Duodenal mucosa (tissue), 2 donors: ENCODE measurements around the gene ISLR2.
A peak's percentile ranks its signal among the peaks of the same experiment; 100 is the strongest.

Source experiments
- H3K27ac ChIP-seq: one replicate; pipeline ENCODE4 v1.7.0; 2013; ENCODE audit warnings: low read depth, low read length
- H3K27me3 ChIP-seq, 2 donors: one replicate each; pipeline ENCODE4 v1.7.0; 2013; ENCODE audit warnings: low read length in 2 of 2, control low read depth in 1 of 2; ENCODE audit not compliant: insufficient read depth in 2 of 2, control insufficient read depth in 1 of 2
- H3K36me3 ChIP-seq, 2 donors: one replicate each; pipeline ENCODE4 v1.7.0; 2013; ENCODE audit warnings: low read length in 2 of 2, control low read depth in 1 of 2; ENCODE audit not compliant: insufficient read depth in 2 of 2, control insufficient read depth in 1 of 2
- H3K4me1 ChIP-seq, 2 donors: one replicate each; pipeline ENCODE4 v1.7.0; 2013; ENCODE audit warnings: low read length in 2 of 2, control low read depth in 1 of 2; ENCODE audit not compliant: insufficient read depth in 2 of 2, control insufficient read depth in 1 of 2
- H3K4me3 ChIP-seq, 2 donors: one replicate each; pipeline ENCODE4 v1.7.0; 2013; ENCODE audit warnings: low read length in 2 of 2, low read depth in 1 of 2
- H3K9ac ChIP-seq, 2 donors: one replicate each; pipeline ENCODE4 v1.7.0; 2013; ENCODE audit warnings: low read length in 2 of 2, low read depth in 1 of 2
- H3K9me3 ChIP-seq, 2 donors: one replicate each; pipeline ENCODE4 v1.7.0; 2013; ENCODE audit warnings: low read length in 2 of 2, control low read depth in 1 of 2; ENCODE audit not compliant: control insufficient read depth in 1 of 2

ISLR2 gene

DNA sequence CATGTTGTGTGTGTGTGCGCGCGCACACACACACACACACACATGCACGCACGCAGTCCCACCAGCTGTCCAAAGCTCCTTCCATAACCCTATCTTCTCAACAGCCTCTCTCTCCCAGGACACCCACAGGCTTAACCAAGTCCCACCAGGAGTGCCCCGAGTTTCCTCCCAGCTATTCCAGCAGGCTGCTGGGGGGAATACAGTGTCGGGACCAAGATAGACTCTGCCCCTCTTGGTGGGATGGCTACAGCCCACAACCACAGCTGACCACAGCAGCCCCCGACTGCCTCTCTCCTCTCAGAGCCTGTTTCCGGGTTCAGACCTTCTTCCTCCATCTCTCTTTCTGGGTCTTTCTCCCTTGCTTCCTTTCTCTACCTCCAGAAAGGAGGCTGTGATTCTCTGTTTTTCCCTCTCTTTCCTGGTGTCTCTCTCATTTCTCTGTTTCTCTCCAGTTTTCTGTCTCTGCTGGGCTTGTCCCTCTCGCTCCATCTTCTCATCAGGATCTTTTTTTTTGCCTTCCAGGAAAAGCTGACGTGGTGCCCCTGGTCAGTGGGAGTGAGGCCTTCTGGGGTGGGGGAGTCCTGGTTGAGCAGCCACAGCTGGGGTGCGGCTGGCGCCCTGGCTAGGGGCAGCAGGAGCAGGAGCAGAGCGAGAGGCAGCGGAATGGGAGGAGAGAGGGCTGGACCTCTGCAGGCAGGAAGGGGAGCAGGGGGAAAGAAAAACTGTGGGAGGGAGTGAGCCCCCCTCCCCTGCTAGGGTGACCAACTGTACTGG lies 39.9 kb downstream of the ISLR2 start:
- no peak overlapping the region for H3K27ac ChIP-seq
- no peaks in the 10 kb centered on the region for H3K27me3 ChIP-seq

DNA sequence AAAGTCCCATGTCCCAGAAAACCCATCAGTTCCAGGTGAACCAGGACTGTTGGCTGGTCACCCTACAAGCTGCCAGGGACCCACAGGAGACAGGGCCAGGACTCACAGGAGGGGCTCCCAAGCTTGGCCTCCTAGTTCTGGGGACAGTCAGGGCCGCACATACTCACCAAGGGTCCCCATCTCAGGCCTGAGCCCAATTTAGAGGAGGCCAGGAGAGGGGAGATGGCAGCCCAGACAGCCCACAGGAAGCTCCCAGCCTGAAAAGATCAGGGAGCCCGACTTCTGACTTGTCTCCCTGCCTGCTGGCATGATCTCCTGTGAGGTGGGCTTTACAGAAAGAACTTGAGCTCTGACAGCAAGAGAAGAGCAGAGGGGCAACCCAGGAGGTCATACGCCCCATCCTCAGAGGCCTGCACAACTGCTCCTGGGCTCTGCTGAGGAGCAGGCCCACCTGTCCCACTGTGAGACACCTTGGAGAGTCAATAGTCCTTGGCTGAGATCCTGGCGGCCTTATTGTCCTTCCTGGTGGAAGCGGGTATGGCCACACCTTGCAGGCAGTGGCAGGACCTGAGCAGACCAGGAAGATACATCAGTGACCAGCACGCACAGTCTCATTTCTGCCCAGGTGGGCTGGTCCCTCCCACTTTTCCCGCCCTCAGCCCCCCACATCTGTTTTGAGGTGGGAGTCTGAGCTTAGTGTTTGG lies 40.6 kb downstream of the ISLR2 start:
- H3K36me3 ChIP-seq, result no peaks in the 10 kb centered on the region
- H3K27ac ChIP-seq, result no peak overlapping the region
- H3K27me3 ChIP-seq, result no peaks in the 10 kb centered on the region
- H3K4me3 ChIP-seq, result no peak overlapping the region
- no peaks in the 10 kb centered on the region for H3K9me3 ChIP-seq
- H3K9ac ChIP-seq, result no peak overlapping the region
- peaks cover 0 to 6% of the 10 kb centered on the region in 2 donors for H3K4me1 ChIP-seq

More for the DNA sequence above, 39.9 kb downstream of the ISLR2 start:
- Histone ChIP-seq H3K36me3 (no peaks in the 10 kb centered on the region), H3K9ac (no peak overlapping the region), H3K9me3 (no peaks in the 10 kb centered on the region), H3K4me3 (no peak overlapping the region), H3K4me1 (peaks cover 0 to 6% of the 10 kb centered on the region in 2 donors)

GRCh38 chr15:74171965-74172541 lies 41.7 kb downstream of the ISLR2 start:
- H3K4me3 ChIP-seq, result no peak overlapping the region
- H3K9ac ChIP-seq, result no peak overlapping the region
- H3K4me1 ChIP-seq, result peaks cover 0 to 6% of the 10 kb centered on the region in 2 donors
- H3K27me3 ChIP-seq, result no peaks in the 10 kb centered on the region
- no peaks in the 10 kb centered on the region for H3K9me3 ChIP-seq
- H3K36me3 ChIP-seq, result no peaks in the 10 kb centered on the region
- H3K27ac ChIP-seq, result no peak overlapping the region

DNA sequence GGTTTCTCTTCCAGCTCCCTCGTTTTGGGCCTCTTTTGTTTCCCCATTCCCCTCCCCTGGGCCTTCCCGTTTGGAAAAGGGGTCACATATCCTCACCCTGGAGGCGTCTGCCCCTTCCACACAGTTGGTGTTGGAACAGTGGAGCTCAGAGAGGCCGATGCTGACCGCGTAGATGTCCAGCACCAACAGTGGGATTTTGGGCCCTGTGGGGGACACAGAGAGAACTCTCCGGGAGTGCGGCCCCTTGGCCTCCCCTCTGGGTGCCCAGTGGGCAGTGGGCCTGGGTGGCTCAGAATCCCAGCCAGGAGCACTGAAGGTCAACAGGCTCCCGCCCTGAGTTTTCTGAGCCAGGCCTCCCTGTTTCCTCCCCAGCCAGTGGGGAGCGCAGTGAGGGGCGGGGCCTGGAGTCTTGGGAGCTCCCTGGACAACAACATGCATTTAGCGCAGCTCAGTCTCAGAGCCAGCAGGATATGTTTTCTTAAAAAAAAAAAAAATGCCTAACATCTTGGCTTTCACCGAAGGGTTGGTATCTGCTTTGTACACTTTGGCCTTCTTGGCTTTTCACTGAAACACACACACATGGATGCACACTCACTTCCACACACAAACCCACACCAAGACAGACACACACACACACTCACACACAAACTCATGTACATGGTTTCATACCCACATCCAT lies 42.5 kb downstream of the ISLR2 start:
- Histone ChIP-seq H3K27me3 (no peaks in the 10 kb centered on the region), H3K36me3 (no peaks in the 10 kb centered on the region), H3K9ac (no peak overlapping the region), H3K4me3 (no peak overlapping the region), H3K4me1 (peaks cover 0 to 6% of the 10 kb centered on the region in 2 donors), H3K27ac (peak overlapping the region; percentile 11), H3K9me3 (no peaks in the 10 kb centered on the region)

DNA sequence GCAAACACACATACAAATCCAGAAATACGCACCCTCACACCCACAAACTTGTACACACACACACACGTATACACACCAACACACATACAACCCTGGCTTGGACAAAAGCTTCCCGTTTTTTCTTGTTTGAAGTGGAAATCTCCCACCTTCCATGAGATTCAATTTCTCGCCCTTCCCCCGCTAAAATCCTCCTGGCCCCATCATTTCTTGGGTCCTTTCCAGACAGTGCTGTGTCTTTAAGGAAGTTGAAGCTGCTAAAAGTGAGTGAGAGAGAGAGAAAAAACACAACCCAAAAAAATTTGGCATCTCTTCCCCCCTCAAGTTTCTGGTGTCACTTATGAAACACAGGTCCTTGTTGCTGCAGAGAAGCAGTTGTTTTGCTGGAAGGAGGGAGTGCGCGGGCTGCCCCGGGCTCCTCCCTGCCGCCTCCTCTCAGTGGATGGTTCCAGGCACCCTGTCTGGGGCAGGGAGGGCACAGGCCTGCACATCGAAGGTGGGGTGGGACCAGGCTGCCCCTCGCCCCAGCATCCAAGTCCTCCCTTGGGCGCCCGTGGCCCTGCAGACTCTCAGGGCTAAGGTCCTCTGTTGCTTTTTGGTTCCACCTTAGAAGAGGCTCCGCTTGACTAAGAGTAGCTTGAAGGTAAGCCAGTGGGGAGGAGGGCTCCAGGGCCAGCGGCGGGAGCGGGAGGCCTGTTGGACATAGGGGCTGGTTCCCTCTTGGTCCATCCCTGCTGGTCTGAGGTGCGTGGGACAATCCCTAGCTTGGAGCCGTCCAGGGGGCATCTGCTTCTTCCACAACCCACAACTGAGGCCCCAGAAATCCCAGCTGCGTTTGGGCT lies 43.2 kb downstream of the ISLR2 start, which contains the start of gene ISLR:
TSS of gene ISLR (plus strand) at position 331 of the 839 bp plus-strand sequence. CDS start 1,149 bp downstream, outside the sequence.
- Histone ChIP-seq H3K9ac (no peak within 1 kb of the TSS), H3K27me3 (no peaks in the 10 kb centered on the region), H3K36me3 (no peaks in the 10 kb centered on the region), H3K27ac (peak within 1 kb of the TSS; percentile 37), H3K4me1 (peaks cover 0 to 6% of the 10 kb centered on the region in 2 donors), H3K9me3 (no peaks in the 10 kb centered on the region), H3K4me3 (peak within 1 kb of the TSS in 1 of 2 donors; percentile 43)

GRCh38 chr15:74174219-74174957 lies 44.0 kb downstream of the ISLR2 start:
- no peaks in the 10 kb centered on the region for H3K9me3 ChIP-seq
- H3K4me3 ChIP-seq, result peak overlapping the region in 1 of 2 donors; percentile 43
- no peaks in the 10 kb centered on the region for H3K36me3 ChIP-seq
- no peak overlapping the region for H3K9ac ChIP-seq
- peaks cover 0 to 6% of the 10 kb centered on the region in 2 donors for H3K4me1 ChIP-seq
- H3K27ac ChIP-seq, result peak overlapping the region; percentile 11
- H3K27me3 ChIP-seq, result no peaks in the 10 kb centered on the region

DNA sequence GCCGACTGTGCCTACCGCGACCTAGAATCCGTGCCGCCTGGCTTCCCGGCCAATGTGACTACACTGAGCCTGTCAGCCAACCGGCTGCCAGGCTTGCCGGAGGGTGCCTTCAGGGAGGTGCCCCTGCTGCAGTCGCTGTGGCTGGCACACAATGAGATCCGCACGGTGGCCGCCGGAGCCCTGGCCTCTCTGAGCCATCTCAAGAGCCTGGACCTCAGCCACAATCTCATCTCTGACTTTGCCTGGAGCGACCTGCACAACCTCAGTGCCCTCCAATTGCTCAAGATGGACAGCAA lies 44.5 kb downstream of the ISLR2 start:
- Histone ChIP-seq H3K9ac (no peak overlapping the region), H3K36me3 (no peaks in the 10 kb centered on the region), H3K9me3 (no peaks in the 10 kb centered on the region), H3K27ac (no peak overlapping the region), H3K27me3 (no peaks in the 10 kb centered on the region), H3K4me3 (peak overlapping the region in 1 of 2 donors; percentile 43), H3K4me1 (peaks cover 0 to 6% of the 10 kb centered on the region in 2 donors)

GRCh38 chr15:74175271-74176191 lies 45.1 kb downstream of the ISLR2 start:
- no peak overlapping the region for H3K9ac ChIP-seq
- H3K27ac ChIP-seq, result no peak overlapping the region
- H3K4me3 ChIP-seq, result no peak overlapping the region
- H3K36me3 ChIP-seq, result no peaks in the 10 kb centered on the region
- H3K4me1 ChIP-seq, result peaks cover 0 to 6% of the 10 kb centered on the region in 2 donors
- H3K27me3 ChIP-seq, result no peaks in the 10 kb centered on the region
- H3K9me3 ChIP-seq, result no peaks in the 10 kb centered on the region
